B cell (primary cell): ENCODE results near the gene SNCB.

Experiments used
- EZH2 ChIP-seq: IDR thresholded peaks from 2 replicates; pipeline ENCODE4 v1.6.1; 2012; ENCODE audit warnings: borderline replicate concordance, low read depth, mild to moderate bottlenecking, moderate library complexity, low read length; ENCODE audit not compliant: insufficient read depth, poor library complexity, severe bottlenecking
- TF ChIP-seq, protein P1 (sequence below): fragments of 200-600 bp; IDR thresholded peaks from one replicate; pipeline ENCODE4 v1.8.0; 2022; ENCODE audit warnings: antibody characterized with exemption, mild to moderate bottlenecking

DNA sequence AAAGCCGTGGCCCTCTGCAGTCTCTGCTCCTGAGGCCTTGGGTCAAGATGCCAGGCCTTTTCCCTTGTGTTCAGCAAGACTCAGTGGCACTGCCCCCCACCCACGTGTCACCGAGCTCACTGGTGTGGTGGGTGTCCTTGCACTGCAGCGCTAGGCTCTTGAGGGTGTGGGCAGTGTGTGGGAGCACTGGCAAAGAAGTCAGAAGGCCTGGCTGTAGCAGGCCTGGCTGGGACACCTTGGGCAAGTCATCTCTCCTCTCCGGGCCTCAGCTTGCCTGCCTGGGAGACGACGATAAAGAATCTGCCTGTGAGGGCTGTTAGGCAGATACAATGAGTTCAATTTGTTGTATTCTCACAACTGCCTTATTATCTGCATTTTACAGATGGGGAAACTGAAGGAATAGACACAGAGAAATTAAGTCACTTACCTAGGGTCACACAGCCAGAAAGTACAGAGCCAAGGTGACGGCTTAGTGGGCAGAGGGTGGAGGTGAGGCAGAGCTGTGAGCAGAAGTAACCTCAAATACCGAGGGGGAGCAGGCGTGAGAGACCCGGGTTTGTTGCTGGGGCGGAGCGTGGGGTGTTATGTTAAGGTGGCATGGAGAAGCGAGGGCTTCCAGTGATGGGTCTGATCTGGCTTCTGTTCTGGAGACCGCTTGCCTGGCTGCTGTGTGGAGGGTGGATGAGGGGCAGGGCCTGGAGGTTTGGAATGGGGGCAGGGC, 18.3 kb upstream of the SNCB start:
- TF ChIP-seq, protein P1, sequence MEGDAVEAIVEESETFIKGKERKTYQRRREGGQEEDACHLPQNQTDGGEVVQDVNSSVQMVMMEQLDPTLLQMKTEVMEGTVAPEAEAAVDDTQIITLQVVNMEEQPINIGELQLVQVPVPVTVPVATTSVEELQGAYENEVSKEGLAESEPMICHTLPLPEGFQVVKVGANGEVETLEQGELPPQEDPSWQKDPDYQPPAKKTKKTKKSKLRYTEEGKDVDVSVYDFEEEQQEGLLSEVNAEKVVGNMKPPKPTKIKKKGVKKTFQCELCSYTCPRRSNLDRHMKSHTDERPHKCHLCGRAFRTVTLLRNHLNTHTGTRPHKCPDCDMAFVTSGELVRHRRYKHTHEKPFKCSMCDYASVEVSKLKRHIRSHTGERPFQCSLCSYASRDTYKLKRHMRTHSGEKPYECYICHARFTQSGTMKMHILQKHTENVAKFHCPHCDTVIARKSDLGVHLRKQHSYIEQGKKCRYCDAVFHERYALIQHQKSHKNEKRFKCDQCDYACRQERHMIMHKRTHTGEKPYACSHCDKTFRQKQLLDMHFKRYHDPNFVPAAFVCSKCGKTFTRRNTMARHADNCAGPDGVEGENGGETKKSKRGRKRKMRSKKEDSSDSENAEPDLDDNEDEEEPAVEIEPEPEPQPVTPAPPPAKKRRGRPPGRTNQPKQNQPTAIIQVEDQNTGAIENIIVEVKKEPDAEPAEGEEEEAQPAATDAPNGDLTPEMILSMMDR, result no peak
- TF ChIP-seq EZH2, result no peak
